ENCODE data around the gene PALD1. TPM values are rescaled to one million over a fixed set of nuclear protein-coding genes. Genes with fewer than 3 reads are reported as not detected.
A peak's percentile ranks its signal among the peaks of the same experiment; 100 is the strongest.

The PALD1 gene
- total and polyA plus RNA-seq, 2 of the 13 experiments (the other 11 are each of a cell fraction or from before 2014, with no cell fraction given) = 0.07 to 0.09 TPM

DNA sequence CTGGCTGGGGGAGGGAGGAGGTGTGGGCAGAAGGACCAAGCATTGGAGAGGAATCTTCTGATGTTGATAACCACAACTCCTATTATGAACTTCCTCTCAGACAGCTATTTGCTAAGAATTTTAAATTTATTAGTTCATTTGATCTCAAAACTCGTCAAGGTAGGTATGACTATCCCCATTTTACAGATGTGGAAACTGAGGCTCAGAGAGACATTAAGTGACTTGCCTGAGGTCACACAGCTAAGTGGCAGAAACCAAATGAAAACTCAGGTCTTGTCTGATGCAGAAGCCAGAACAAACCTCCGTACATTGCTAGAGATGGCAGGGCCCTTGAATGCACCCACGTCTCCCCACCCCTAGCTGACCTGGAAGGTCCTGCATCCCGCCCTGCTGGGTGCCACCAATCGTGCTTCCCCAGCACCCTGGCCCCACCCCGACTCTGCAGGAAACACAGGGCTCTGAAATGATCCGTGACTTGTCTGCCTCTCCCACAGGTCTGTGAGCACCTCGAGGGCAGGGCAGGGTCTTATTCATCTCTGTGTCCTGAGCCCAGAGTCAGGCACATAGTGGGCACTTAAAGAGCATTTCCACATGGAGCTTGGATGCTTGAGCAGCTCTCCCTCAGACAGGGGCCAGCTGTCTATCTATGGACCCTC, 5.6 kb upstream of the PALD1 start:
- Histone ChIP-seq H3K9ac (ENCODE audit: insufficient read depth, low read depth, low read length) (no peak overlapping the region), H4K20me1 (ENCODE audit: insufficient read depth, low read length) (no peaks in the 10 kb centered on the region), H3K4me2 (ENCODE audit: low read depth, low read length) (no peak overlapping the region), H2AFZ (ENCODE audit: low read length) (no peak overlapping the region), H3K27ac (ENCODE audit: extremely low read length, insufficient read depth, low read length) (no peak overlapping the region), H3K27me3 (ENCODE audit: control insufficient read depth in 1 of 2, insufficient read depth in 2 of 2, low read length in 2 of 2) (peaks cover 3 to 54% of the 10 kb centered on the region in 2 experiments), H3K4me1 (ENCODE audit: insufficient read depth, low read length) (peaks cover 9% of the 10 kb centered on the region), H3K9me3 (ENCODE audit: low read length) (no peaks in the 10 kb centered on the region), H3K4me3 (replicated peaks in 1 of 3; ENCODE audit: insufficient read depth in 1 of 3, low read depth in 2 of 3, low read length in 3 of 3) (no peak overlapping the region), H3K79me2 (ENCODE audit: insufficient read depth, low read length) (no peaks in the 10 kb centered on the region), H3K36me3 (replicated peaks in 1 of 2; ENCODE audit: control insufficient read depth in 1 of 2, insufficient read depth in 2 of 2, low read length in 2 of 2) (no peaks in the 10 kb centered on the region)
- DNase-seq (ENCODE audit: low spot score) = no peak
- ATAC-seq = no peak
- no TSS peak for BruUV-seq (replicated peaks)
- no peak for FAIRE-seq
- CTCF ChIA-PET (ENCODE audit: low intra/inter-chr PET ratio, low total read pairs) = no interaction called here
- in situ Hi-C loops (cut with HindIII; ENCODE audit: extremely low pct_ligation_motif_present, low pct_unique_long_range_greater_than_20kb) = no loop called here
- intact Hi-C loops (cut with micrococcal nuclease; ENCODE audit: unreplicated experiment) = no loop called here
- 5% methylated on average over 3 of the region's 8 CpGs for whole genome bisulfite sequencing (ENCODE audit: low lambda C conversion rate)
- POLR2A ChIA-PET = no interaction called here
- TF ChIP-seq SMAD3 (CRISPR knock-in tag; IDR thresholded peaks at IDR 0.05) (no peak), HIVEP1 (CRISPR knock-in tag; IDR thresholded peaks at IDR 0.05) (no peak), ZNF629 (CRISPR knock-in tag; conservative IDR thresholded peaks at IDR 0.05) (peak; percentile 65)

- no peak for ATAC-seq
- Histone ChIP-seq H4K20me1 (ENCODE audit: insufficient read depth, low read length) (no peaks in the 10 kb centered on the region), H2AFZ (ENCODE audit: low read length) (no peak overlapping the region), H3K27me3 (ENCODE audit: control insufficient read depth in 1 of 2, insufficient read depth in 2 of 2, low read length in 2 of 2) (peaks cover 7 to 62% of the 10 kb centered on the region in 2 experiments), H3K4me3 (replicated peaks in 1 of 3; ENCODE audit: insufficient read depth in 1 of 3, low read depth in 2 of 3, low read length in 3 of 3) (no peak overlapping the region), H3K4me1 (ENCODE audit: insufficient read depth, low read length) (peaks cover 15% of the 10 kb centered on the region), H3K79me2 (ENCODE audit: insufficient read depth, low read length) (no peaks in the 10 kb centered on the region), H3K9me3 (ENCODE audit: low read length) (no peaks in the 10 kb centered on the region), H3K4me2 (ENCODE audit: low read depth, low read length) (no peak overlapping the region), H3K9ac (ENCODE audit: insufficient read depth, low read depth, low read length) (no peak overlapping the region), H3K27ac (ENCODE audit: extremely low read length, insufficient read depth, low read length) (no peak overlapping the region), H3K36me3 (replicated peaks in 1 of 2; ENCODE audit: control insufficient read depth in 1 of 2, insufficient read depth in 2 of 2, low read length in 2 of 2) (no peaks in the 10 kb centered on the region)
- in situ Hi-C loops (cut with HindIII; ENCODE audit: extremely low pct_ligation_motif_present, low pct_unique_long_range_greater_than_20kb) = no loop called here
- CTCF ChIA-PET (ENCODE audit: low intra/inter-chr PET ratio, low total read pairs) = no interaction called here
- POLR2A ChIA-PET = no interaction called here
- no peak for DNase-seq (ENCODE audit: low spot score)
- BruUV-seq (replicated peaks) = no TSS peak
- no peak for FAIRE-seq
- WGBS (ENCODE audit: low lambda C conversion rate) = 68% methylated on average over 2 of the region's 2 CpGs
- intact Hi-C loops (cut with micrococcal nuclease; ENCODE audit: unreplicated experiment) = no loop called here
- no peak for TF ChIP-seq TAF15 (IDR thresholded peaks at IDR 0.05; ENCODE audit: low read depth, low read length, poor library complexity, severe bottlenecking)
- TF ChIP-seq ZNF280D (CRISPR knock-in tag; IDR thresholded peaks at IDR 0.05) = no peak
- TF ChIP-seq GATA4 (IDR thresholded peaks at IDR 0.05; ENCODE audit: borderline replicate concordance, low read depth) = no peak
- no peak for TF ChIP-seq ZNF644 (CRISPR knock-in tag; IDR thresholded peaks at IDR 0.05; ENCODE audit: low read depth)
- no peak for TF ChIP-seq NR2F6 (IDR thresholded peaks at IDR 0.05)
- TF ChIP-seq NR2F6 (CRISPR knock-in tag; IDR thresholded peaks at IDR 0.05) = no peak
- no peak for TF ChIP-seq CCAR2 (optimal IDR thresholded peaks at IDR 0.05; ENCODE audit: low read depth, low read length)
- TF ChIP-seq SNAPC2 (CRISPR knock-in tag; IDR thresholded peaks at IDR 0.05) = no peak
- TF ChIP-seq, protein P1, sequence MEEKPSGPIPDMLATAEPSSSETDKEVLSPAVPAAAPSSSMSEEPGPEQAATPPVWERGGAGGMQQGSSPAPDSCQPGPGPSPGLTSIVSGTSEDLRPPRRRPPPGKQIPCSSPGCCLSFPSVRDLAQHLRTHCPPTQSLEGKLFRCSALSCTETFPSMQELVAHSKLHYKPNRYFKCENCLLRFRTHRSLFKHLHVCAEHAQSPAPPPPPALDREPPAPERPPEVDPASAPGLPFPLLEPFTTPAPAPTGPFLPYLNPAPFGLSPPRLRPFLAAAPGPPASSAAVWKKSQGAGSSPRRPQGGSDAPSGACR (CRISPR knock-in tag; IDR thresholded peaks at IDR 0.05) = no peak
- no peak for TF ChIP-seq HMG20B (CRISPR knock-in tag; conservative IDR thresholded peaks at IDR 0.05)
- TF ChIP-seq XRCC5 (optimal IDR thresholded peaks at IDR 0.05; ENCODE audit: low read length) = no peak
- TF ChIP-seq SALL2 (CRISPR knock-in tag; IDR thresholded peaks at IDR 0.05) = no peak
- no peak for TF ChIP-seq DPF2 (CRISPR knock-in tag; IDR thresholded peaks at IDR 0.05; ENCODE audit: borderline replicate concordance, low read depth)
- no peak for TF ChIP-seq TEAD3 (CRISPR knock-in tag; optimal IDR thresholded peaks at IDR 0.05; ENCODE audit: borderline replicate concordance)
- TF ChIP-seq MED1 (CRISPR knock-in tag; IDR thresholded peaks at IDR 0.05) = no peak
These were observed 3.8 kb upstream of the PALD1 start for GRCh38 chr10:70474780-70475179.

Measured in HepG2 (cell line).